ENCODE measurements around the gene TEAD3. TPM values are rescaled to one million over a fixed set of nuclear protein-coding genes. Genes with fewer than 3 reads are reported as not detected.
A peak's percentile ranks its signal among the peaks of the same experiment; 100 is the strongest.

TEAD3 gene
- total RNA-seq, 1 donor = 11.2 TPM

DNA sequence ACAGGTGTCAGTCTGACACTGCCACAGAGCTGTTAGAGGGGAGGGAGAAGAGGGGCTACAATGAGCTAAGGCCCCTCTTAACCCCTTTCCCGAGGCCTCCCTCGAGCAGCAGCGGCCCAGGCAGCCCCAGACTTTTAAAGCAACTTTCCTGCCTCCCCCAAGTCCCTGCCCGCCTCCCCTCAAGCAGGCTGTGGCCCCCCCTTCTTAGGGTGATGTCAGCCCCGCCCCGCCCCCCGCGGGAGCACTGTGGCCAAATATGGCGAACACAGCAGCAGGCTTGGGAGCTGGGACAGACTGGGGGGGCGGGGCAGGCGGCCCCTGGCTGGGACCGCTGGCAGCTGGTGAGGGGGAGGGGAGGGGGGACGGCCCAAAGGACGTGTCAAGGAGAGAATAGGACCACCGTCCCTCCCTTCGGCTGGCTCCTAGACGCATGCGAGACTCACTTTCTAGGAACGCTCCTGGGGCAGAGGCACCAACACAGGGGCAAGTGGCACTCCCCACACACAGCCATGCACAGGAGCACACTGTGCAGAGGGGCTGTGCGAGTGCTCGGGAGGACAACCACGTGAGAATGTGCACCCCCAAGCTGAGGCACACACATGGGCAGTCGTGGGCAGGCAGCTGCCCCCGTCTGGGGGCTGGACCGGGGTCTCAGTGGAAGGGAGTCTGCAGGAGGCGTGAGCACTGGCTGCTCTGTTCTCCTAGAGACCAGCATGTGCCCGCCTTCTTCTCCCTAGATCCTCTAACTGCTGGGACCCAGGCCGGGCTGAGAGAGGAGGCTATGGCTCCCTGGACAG is 6.7 kb downstream of the TEAD3 start:
- Histone ChIP-seq H4K20me1 (ENCODE audit: insufficient read depth, low read length) (peaks cover 29% of the 10 kb centered on the region), H3K27ac (ENCODE audit: low read depth, low read length) (no peak overlapping the region)
- TF ChIP-seq, protein P1, sequence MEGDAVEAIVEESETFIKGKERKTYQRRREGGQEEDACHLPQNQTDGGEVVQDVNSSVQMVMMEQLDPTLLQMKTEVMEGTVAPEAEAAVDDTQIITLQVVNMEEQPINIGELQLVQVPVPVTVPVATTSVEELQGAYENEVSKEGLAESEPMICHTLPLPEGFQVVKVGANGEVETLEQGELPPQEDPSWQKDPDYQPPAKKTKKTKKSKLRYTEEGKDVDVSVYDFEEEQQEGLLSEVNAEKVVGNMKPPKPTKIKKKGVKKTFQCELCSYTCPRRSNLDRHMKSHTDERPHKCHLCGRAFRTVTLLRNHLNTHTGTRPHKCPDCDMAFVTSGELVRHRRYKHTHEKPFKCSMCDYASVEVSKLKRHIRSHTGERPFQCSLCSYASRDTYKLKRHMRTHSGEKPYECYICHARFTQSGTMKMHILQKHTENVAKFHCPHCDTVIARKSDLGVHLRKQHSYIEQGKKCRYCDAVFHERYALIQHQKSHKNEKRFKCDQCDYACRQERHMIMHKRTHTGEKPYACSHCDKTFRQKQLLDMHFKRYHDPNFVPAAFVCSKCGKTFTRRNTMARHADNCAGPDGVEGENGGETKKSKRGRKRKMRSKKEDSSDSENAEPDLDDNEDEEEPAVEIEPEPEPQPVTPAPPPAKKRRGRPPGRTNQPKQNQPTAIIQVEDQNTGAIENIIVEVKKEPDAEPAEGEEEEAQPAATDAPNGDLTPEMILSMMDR (IDR thresholded peaks at IDR 0.05; ENCODE audit: extremely low read depth, low read depth, low read length) = no peak

DNA sequence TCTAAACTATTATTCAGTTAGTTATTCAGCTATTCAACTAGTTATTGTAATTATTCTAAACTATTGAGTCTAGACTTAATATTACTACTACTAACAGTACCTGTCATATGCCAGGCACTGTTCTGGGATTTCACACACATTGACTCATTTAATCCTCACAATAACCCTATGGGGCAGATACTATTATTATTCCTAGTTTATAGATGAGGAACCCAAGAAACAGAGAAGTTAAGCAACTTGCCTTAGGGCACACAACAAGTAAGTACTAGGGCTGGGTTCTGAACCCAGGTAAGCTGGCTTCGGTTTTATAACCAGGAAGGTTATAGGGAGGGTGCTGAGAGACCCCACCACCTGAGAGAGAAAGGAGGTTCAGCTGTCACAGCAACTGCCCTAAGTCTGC is 7.8 kb downstream of the TEAD3 start:
- Histone ChIP-seq H3K79me2 (ENCODE audit: insufficient read depth, low read length) (peaks cover 87% of the 10 kb centered on the region), H3K36me3 (ENCODE audit: insufficient read depth, low read length) (no peaks in the 10 kb centered on the region), H3K27me3 (ENCODE audit: insufficient read depth, low read length) (no peaks in the 10 kb centered on the region), H3K4me1 (ENCODE audit: insufficient read depth, low read length) (peaks cover 38% of the 10 kb centered on the region), H2AFZ (ENCODE audit: low read length) (no peak overlapping the region), H4K20me1 (ENCODE audit: insufficient read depth, low read length) (peaks cover 21% of the 10 kb centered on the region), H3K9me3 (ENCODE audit: low read depth, low read length) (no peaks in the 10 kb centered on the region), H3K4me3 (ENCODE audit: insufficient read depth, low read length) (no peak overlapping the region), H3K27ac (ENCODE audit: low read depth, low read length) (no peak overlapping the region), H3K4me2 (ENCODE audit: insufficient read depth, low read length) (no peak overlapping the region)
- TF ChIP-seq, protein P1 (IDR thresholded peaks at IDR 0.05; ENCODE audit: extremely low read depth, low read depth, low read length) = no peak
- peak; percentile 4 for DNase-seq (ENCODE audit: insufficient read length, low spot score, missing footprints)

More for the DNA sequence above, 6.7 kb downstream of the TEAD3 start:
- no peaks in the 10 kb centered on the region for H3K27me3 ChIP-seq (ENCODE audit: insufficient read depth, low read length)
- peak; percentile 97 for DNase-seq (ENCODE audit: insufficient read length, low spot score, missing footprints)
- peaks cover 91% of the 10 kb centered on the region for H3K79me2 ChIP-seq (ENCODE audit: insufficient read depth, low read length)
- H3K4me1 ChIP-seq (ENCODE audit: insufficient read depth, low read length) = peaks cover 37% of the 10 kb centered on the region
- H3K4me3 ChIP-seq (ENCODE audit: insufficient read depth, low read length) = peak overlapping the region; percentile 46
- no peaks in the 10 kb centered on the region for H3K9me3 ChIP-seq (ENCODE audit: low read depth, low read length)
- H2AFZ ChIP-seq (ENCODE audit: low read length) = peak overlapping the region; percentile 60
- no peaks in the 10 kb centered on the region for H3K36me3 ChIP-seq (ENCODE audit: insufficient read depth, low read length)
- H3K4me2 ChIP-seq (ENCODE audit: insufficient read depth, low read length) = peak overlapping the region; percentile 61

DNA sequence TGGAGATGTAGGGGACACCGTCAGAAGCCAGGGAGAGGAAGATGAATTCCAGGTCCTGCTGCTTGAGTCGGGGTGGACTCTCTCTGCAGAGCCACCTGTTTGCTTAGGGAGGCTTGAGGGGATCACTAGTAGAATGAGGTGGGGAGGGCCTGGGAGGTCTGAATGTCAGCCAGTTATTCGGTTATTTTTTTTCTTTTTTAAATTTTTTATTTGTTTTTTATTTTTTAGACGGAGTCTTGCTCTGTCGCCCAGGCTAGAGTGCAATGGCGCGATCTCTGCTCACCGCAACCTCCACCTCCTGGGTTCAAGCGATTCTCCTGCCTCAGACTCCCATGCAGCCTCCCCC is 8.4 kb downstream of the TEAD3 start:
- TF ChIP-seq, protein P1 (IDR thresholded peaks at IDR 0.05; ENCODE audit: extremely low read depth, low read depth, low read length) = no peak
- H3K4me2 ChIP-seq (ENCODE audit: insufficient read depth, low read length) = no peak overlapping the region
- H3K79me2 ChIP-seq (ENCODE audit: insufficient read depth, low read length) = peaks cover 81% of the 10 kb centered on the region
- no peaks in the 10 kb centered on the region for H3K27me3 ChIP-seq (ENCODE audit: insufficient read depth, low read length)
- no peak for DNase-seq (ENCODE audit: insufficient read length, low spot score, missing footprints)
- H3K36me3 ChIP-seq (ENCODE audit: insufficient read depth, low read length) = no peaks in the 10 kb centered on the region
- no peaks in the 10 kb centered on the region for H3K9me3 ChIP-seq (ENCODE audit: low read depth, low read length)
- peaks cover 34% of the 10 kb centered on the region for H3K4me1 ChIP-seq (ENCODE audit: insufficient read depth, low read length)
- H4K20me1 ChIP-seq (ENCODE audit: insufficient read depth, low read length) = peaks cover 16% of the 10 kb centered on the region
- H3K27ac ChIP-seq (ENCODE audit: low read depth, low read length) = peak overlapping the region; percentile 28
- H2AFZ ChIP-seq (ENCODE audit: low read length) = no peak overlapping the region
- H3K4me3 ChIP-seq (ENCODE audit: insufficient read depth, low read length) = no peak overlapping the region

DNA sequence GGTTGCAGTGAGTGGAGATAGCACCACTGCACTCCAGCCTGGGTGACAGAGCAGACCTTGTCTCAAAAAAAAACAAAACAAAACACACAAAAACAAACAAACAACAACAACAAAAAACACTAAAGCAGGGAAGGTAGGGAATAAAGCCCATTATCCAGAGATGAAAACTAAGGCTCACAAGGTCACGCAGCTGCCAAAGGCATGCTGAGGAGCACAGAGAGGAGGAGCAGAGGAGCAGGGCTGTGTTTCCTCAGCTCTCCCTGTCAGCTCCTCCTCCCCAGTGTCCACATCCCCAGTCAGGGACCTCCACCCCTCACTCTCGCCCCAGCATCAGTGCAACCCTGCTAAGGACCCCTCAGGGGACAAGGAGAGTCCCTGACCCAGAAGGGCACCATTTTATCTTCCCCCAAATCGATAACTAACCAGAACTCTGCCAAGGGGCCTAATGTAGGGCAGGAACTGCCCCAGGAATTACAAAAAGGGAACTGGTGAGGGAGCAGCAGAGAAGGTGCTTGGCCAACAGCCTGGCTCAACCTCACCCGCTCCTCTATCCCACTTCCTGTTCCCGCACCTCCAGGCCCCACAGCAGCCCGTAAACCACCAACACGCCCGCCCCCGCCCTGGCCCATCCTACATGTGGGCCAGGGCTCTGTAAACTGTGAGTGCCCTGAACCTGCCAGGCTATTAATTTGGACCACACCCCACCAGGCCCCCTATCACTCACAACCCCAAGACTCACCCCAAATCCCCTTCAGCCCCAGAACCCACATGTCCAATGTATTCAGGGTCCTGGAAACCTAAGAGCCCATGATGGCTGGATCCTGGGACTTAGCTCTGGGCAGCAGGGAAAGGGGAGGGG is 9.0 kb downstream of the TEAD3 start:
- H3K36me3 ChIP-seq (ENCODE audit: insufficient read depth, low read length) = peaks cover 2% of the 10 kb centered on the region
- no peaks in the 10 kb centered on the region for H3K9me3 ChIP-seq (ENCODE audit: low read depth, low read length)
- peaks cover 78% of the 10 kb centered on the region for H3K79me2 ChIP-seq (ENCODE audit: insufficient read depth, low read length)
- H2AFZ ChIP-seq (ENCODE audit: low read length) = no peak overlapping the region
- H3K27ac ChIP-seq (ENCODE audit: low read depth, low read length) = peak overlapping the region; percentile 28
- TF ChIP-seq, protein P1 (IDR thresholded peaks at IDR 0.05; ENCODE audit: extremely low read depth, low read depth, low read length) = no peak
- DNase-seq (ENCODE audit: insufficient read length, low spot score, missing footprints) = peak; percentile 94
- H3K4me2 ChIP-seq (ENCODE audit: insufficient read depth, low read length) = no peak overlapping the region
- no peak overlapping the region for H3K4me3 ChIP-seq (ENCODE audit: insufficient read depth, low read length)
- H3K4me1 ChIP-seq (ENCODE audit: insufficient read depth, low read length) = peaks cover 34% of the 10 kb centered on the region
- H3K27me3 ChIP-seq (ENCODE audit: insufficient read depth, low read length) = no peaks in the 10 kb centered on the region
- peaks cover 18% of the 10 kb centered on the region for H4K20me1 ChIP-seq (ENCODE audit: insufficient read depth, low read length)

Data from osteoblast (primary cell).